Measurements from ENCODE around the gene GATB.

- TF ChIP-seq, protein P1, sequence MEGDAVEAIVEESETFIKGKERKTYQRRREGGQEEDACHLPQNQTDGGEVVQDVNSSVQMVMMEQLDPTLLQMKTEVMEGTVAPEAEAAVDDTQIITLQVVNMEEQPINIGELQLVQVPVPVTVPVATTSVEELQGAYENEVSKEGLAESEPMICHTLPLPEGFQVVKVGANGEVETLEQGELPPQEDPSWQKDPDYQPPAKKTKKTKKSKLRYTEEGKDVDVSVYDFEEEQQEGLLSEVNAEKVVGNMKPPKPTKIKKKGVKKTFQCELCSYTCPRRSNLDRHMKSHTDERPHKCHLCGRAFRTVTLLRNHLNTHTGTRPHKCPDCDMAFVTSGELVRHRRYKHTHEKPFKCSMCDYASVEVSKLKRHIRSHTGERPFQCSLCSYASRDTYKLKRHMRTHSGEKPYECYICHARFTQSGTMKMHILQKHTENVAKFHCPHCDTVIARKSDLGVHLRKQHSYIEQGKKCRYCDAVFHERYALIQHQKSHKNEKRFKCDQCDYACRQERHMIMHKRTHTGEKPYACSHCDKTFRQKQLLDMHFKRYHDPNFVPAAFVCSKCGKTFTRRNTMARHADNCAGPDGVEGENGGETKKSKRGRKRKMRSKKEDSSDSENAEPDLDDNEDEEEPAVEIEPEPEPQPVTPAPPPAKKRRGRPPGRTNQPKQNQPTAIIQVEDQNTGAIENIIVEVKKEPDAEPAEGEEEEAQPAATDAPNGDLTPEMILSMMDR (conservative IDR thresholded peaks at IDR 0.05 in 1 of 2, IDR thresholded peaks at IDR 0.05 in 1 of 2; ENCODE audit: extremely low read depth in 1 of 2, insufficient read depth in 1 of 2, low read depth in 1 of 2, low read length in 2 of 2), result no peak
- TF ChIP-seq EZH2 (IDR thresholded peaks at IDR 0.05; ENCODE audit: borderline replicate concordance, low read length), result no peak
Observed at GRCh38 chr4:151690876-151691275, 69.9 kb downstream of the GATB start.
